Suprapubic skin (tissue), 4 donors: ENCODE data around the gene ASCC2. TPM values are rescaled to one million over a fixed set of nuclear protein-coding genes. Genes with fewer than 3 reads are reported as not detected.

ENCODE experiments used
- DNase-seq, 2 donors: peaks; one replicate each; pipeline ENCODE4 v3.0.0-alpha.2; 2019; ENCODE audit warnings: low spot score in 2 of 2
- H3K27ac ChIP-seq: fragments of 200-600 bp; sonication (generic); one replicate; pipeline ENCODE4 v1.5.1; 2019
- H3K27me3 ChIP-seq: fragments of 200-600 bp; sonication (generic); one replicate; pipeline ENCODE4 v1.5.1; 2019
- H3K36me3 ChIP-seq: fragments of 200-600 bp; sonication (generic); one replicate; pipeline ENCODE4 v1.5.1; 2019
- H3K4me1 ChIP-seq: fragments of 200-600 bp; sonication (generic); one replicate; pipeline ENCODE4 v1.5.1; 2019
- H3K4me3 ChIP-seq: fragments of 200-600 bp; sonication (generic); one replicate; pipeline ENCODE4 v1.5.1; 2019; ENCODE audit warnings: mild to moderate bottlenecking
- H3K9me3 ChIP-seq: fragments of 200-600 bp; sonication (generic); one replicate; pipeline ENCODE4 v1.5.1; 2019
- CTCF ChIP-seq, 2 donors: fragments of 200-600 bp in 1 of 2; fragments of 450-650 bp in 1 of 2; sonication (generic) in 1 of 2; IDR thresholded peaks; one replicate each; pipeline ENCODE4 v1.5.1; 2016 to 2019; ENCODE audit warnings: antibody characterized with exemption in 2 of 2, mild to moderate bottlenecking in 1 of 2, moderate library complexity in 1 of 2
- EP300 ChIP-seq: sonication (generic); formaldehyde crosslinking; IDR thresholded peaks from one replicate; pipeline ENCODE4 v1.6.1; 2017; ENCODE audit warnings: antibody characterized with exemption
- POLR2A ChIP-seq, 2 donors: fragments of 450-650 bp; IDR thresholded peaks; one replicate each; pipeline ENCODE4 v1.6.1; 2017; ENCODE audit warnings: antibody characterized with exemption in 2 of 2, mild to moderate bottlenecking in 2 of 2, moderate library complexity in 2 of 2
- POLR2AphosphoS5 ChIP-seq, 3 donors: sonication (generic); formaldehyde crosslinking; IDR thresholded peaks; one replicate each; pipeline ENCODE4 v1.6.1; 2017; ENCODE audit warnings: antibody characterized with exemption in 3 of 3
- WGBS: methylation state at CpG from one replicate; pipeline ENCODE4 v1.1.5; 2018; 5-methylcytosine and 5-hydroxymethylcytosine counted together
- total RNA-seq, 4 donors: library from RNA; depleted of rRNA; stranded (reverse); fragments of >200 nt; gene quantifications; one replicate each; pipeline ENCODE4 v1.1.0, GENCODE V29; 2016

Gene ASCC2
- total RNA-seq, 4 donors from 2014 or later: 35.6 to 57.3 (median 43.2) TPM

- Histone ChIP-seq H3K27me3 (no peaks in the 10 kb centered on the region), H3K36me3 (no peaks in the 10 kb centered on the region), H3K27ac (no peak overlapping the region), H3K9me3 (no peaks in the 10 kb centered on the region), H3K4me1 (no peaks in the 10 kb centered on the region), H3K4me3 (no peak overlapping the region)
- TF ChIP-seq POLR2AphosphoS5 (IDR thresholded peaks at IDR 0.05) (no peak), POLR2A (IDR thresholded peaks at IDR 0.05) (no peak), CTCF (IDR thresholded peaks at IDR 0.05) (no peak), EP300 (no peak)
- WGBS: 68% methylated on average over 3 of the region's 3 CpGs
- DNase-seq: no peak
These were observed 16.4 kb upstream of the ASCC2 start for GRCh38 chr22:29854432-29854831.

GRCh38 chr22:29848111-29848510, 10.0 kb upstream of the ASCC2 start:
- Histone ChIP-seq H3K4me3 (no peak overlapping the region), H3K27me3 (no peaks in the 10 kb centered on the region), H3K36me3 (no peaks in the 10 kb centered on the region), H3K9me3 (no peaks in the 10 kb centered on the region), H3K4me1 (peaks cover under 1% of the 10 kb centered on the region), H3K27ac (no peak overlapping the region)
- TF ChIP-seq EP300 (no peak), POLR2AphosphoS5 (IDR thresholded peaks at IDR 0.05) (peak in 1 of 3 donors; percentile 11), CTCF (IDR thresholded peaks at IDR 0.05) (no peak)
- WGBS: 56% methylated on average over 3 of the region's 3 CpGs
- no peak for DNase-seq

- Histone ChIP-seq H3K9me3 (no peaks in the 10 kb centered on the region), H3K27me3 (no peaks in the 10 kb centered on the region), H3K4me3 (no peak overlapping the region), H3K36me3 (no peaks in the 10 kb centered on the region), H3K27ac (no peak overlapping the region), H3K4me1 (peaks cover 11% of the 10 kb centered on the region)
- TF ChIP-seq EP300 (no peak), CTCF (IDR thresholded peaks at IDR 0.05) (no peak), POLR2AphosphoS5 (IDR thresholded peaks at IDR 0.05) (no peak), POLR2A (IDR thresholded peaks at IDR 0.05) (no peak)
- 93% methylated on average over 2 of the region's 2 CpGs for WGBS
- no peak for DNase-seq
These were observed 8.2 kb upstream of the ASCC2 start for GRCh38 chr22:29846290-29846689.

GRCh38 chr22:29842740-29843139, 4.7 kb upstream of the ASCC2 start:
- no peaks in the 10 kb centered on the region for H3K9me3 ChIP-seq
- peaks cover 18% of the 10 kb centered on the region for H3K4me1 ChIP-seq
- H3K27me3 ChIP-seq: no peaks in the 10 kb centered on the region
- no peak for DNase-seq
- peak in 1 of 3 donors; percentile 42 for TF ChIP-seq POLR2AphosphoS5 (IDR thresholded peaks at IDR 0.05)
- no peak for TF ChIP-seq EP300
- no peak for TF ChIP-seq CTCF (IDR thresholded peaks at IDR 0.05)
- no peak for TF ChIP-seq POLR2A (IDR thresholded peaks at IDR 0.05)
- no peaks in the 10 kb centered on the region for H3K36me3 ChIP-seq
- peak overlapping the region; percentile 64 for H3K27ac ChIP-seq
- H3K4me3 ChIP-seq: no peak overlapping the region
- WGBS: 21% methylated on average over 2 of the region's 2 CpGs

- 78% methylated on average over 2 of the region's 2 CpGs for WGBS
- DNase-seq: no peak
- Histone ChIP-seq H3K36me3 (no peaks in the 10 kb centered on the region), H3K27me3 (no peaks in the 10 kb centered on the region), H3K27ac (peak overlapping the region; percentile 64), H3K4me1 (peaks cover 23% of the 10 kb centered on the region), H3K4me3 (no peak overlapping the region), H3K9me3 (no peaks in the 10 kb centered on the region)
- TF ChIP-seq POLR2AphosphoS5 (IDR thresholded peaks at IDR 0.05): no peak
- TF ChIP-seq EP300: no peak
- no peak for TF ChIP-seq CTCF (IDR thresholded peaks at IDR 0.05)
- no peak for TF ChIP-seq POLR2A (IDR thresholded peaks at IDR 0.05)
These were observed 4.1 kb upstream of the ASCC2 start for GRCh38 chr22:29842172-29842571.
